GM18858 (cell line): Measurements from ENCODE around the gene COL28A1.
"Not testable (repeated sequence)": the region's sequence is repeated elsewhere in the genome, so short reads cannot be mapped to it uniquely, and the experiment has no call there.

Source experiments
- ATAC-seq: cut with Tn5 transposase; IDR thresholded peaks from one replicate; pipeline ENCODE4 v1.9.1; 2021; ENCODE audit not compliant: unreplicated experiment

COL28A1 gene

GRCh38 chr7:7562736-7563135 lies 27.1 kb upstream of the COL28A1 start:
- ATAC-seq, result no peak

GRCh38 chr7:7561591-7561990 lies 25.9 kb upstream of the COL28A1 start:
- ATAC-seq, result not testable (repeated sequence)

GRCh38 chr7:7557252-7557651 lies 21.6 kb upstream of the COL28A1 start:
- no peak for ATAC-seq

- no peak for ATAC-seq
Observed at GRCh38 chr7:7556852-7557251, 21.2 kb upstream of the COL28A1 start.

GRCh38 chr7:7554649-7555575 lies 19.2 kb upstream of the COL28A1 start:
- ATAC-seq, result no peak

GRCh38 chr7:7554021-7554432 lies 18.4 kb upstream of the COL28A1 start:
- ATAC-seq, result no peak

- ATAC-seq, result no peak
Observed at GRCh38 chr7:7553386-7553785, 17.7 kb upstream of the COL28A1 start.

- ATAC-seq, result no peak
Observed at GRCh38 chr7:7552199-7552598, 16.5 kb upstream of the COL28A1 start.

- no peak for ATAC-seq
Observed at GRCh38 chr7:7550663-7551062, 15.0 kb upstream of the COL28A1 start.

- no peak for ATAC-seq
Observed at GRCh38 chr7:7548407-7548806, 12.7 kb upstream of the COL28A1 start.

GRCh38 chr7:7542251-7542835 lies 6.7 kb upstream of the COL28A1 start:
- ATAC-seq, result no peak

GRCh38 chr7:7539711-7540110 lies 4.0 kb upstream of the COL28A1 start:
- ATAC-seq, result no peak

GRCh38 chr7:7539152-7539551 lies 3.5 kb upstream of the COL28A1 start:
- no peak for ATAC-seq

GRCh38 chr7:7537711-7538110 lies 2.0 kb upstream of the COL28A1 start:
- no peak for ATAC-seq

- ATAC-seq, result no peak
Observed at GRCh38 chr7:7536396-7537019, 835 bp upstream of the COL28A1 start.

- no peak for ATAC-seq
Observed at GRCh38 chr7:7533831-7534430, 1.7 kb downstream of the COL28A1 start.

- ATAC-seq, result no peak
Observed at GRCh38 chr7:7529328-7529727, 6.3 kb downstream of the COL28A1 start.

- no peak for ATAC-seq
Observed at GRCh38 chr7:7527047-7527446, 8.6 kb downstream of the COL28A1 start.

GRCh38 chr7:7526006-7526405 lies 9.7 kb downstream of the COL28A1 start:
- ATAC-seq, result no peak

GRCh38 chr7:7524121-7524520 lies 11.6 kb downstream of the COL28A1 start:
- no peak for ATAC-seq

GRCh38 chr7:7522421-7522820 lies 13.3 kb downstream of the COL28A1 start:
- ATAC-seq, result no peak

- ATAC-seq, result no peak
Observed at GRCh38 chr7:7521259-7521658, 14.4 kb downstream of the COL28A1 start.
